DOHH2 (cell line): ENCODE data around the gene SEMA5B.

Source experiments
- H3F3A ChIP-seq: fragments of 200-600 bp; sonication (generic), shearing (Covaris generic); 2 replicates; pipeline ENCODE4 v1.6.0; 2016; ENCODE audit warnings: antibody characterized with exemption, mild to moderate bottlenecking; ENCODE audit not compliant: control insufficient read depth, insufficient read depth
- H3K27ac ChIP-seq: fragments of 200-600 bp; sonication (generic); 2 replicates; pipeline ENCODE4 v1.5.1; 2014; ENCODE audit warnings: low read depth, mild to moderate bottlenecking, low read length, moderate library complexity
- H3K27me3 ChIP-seq: fragments of 200-600 bp; sonication (generic); 2 replicates; pipeline ENCODE4 v1.6.1; 2014; ENCODE audit warnings: mild to moderate bottlenecking, low read length, mixed read lengths; ENCODE audit not compliant: control insufficient read depth
- H3K36me3 ChIP-seq: fragments of 200-600 bp; sonication (generic); 2 replicates; pipeline ENCODE4 v1.6.1; 2014; ENCODE audit warnings: mild to moderate bottlenecking, low read length, moderate library complexity, mixed read lengths; ENCODE audit not compliant: control insufficient read depth
- H3K4me1 ChIP-seq: fragments of 200-600 bp; sonication (generic); 2 replicates; pipeline ENCODE4 v1.6.1; 2014; ENCODE audit warnings: mild to moderate bottlenecking, low read length, mixed read lengths; ENCODE audit not compliant: control insufficient read depth
- H3K4me2 ChIP-seq: fragments of 200-600 bp; sonication (generic); 2 replicates; pipeline ENCODE4 v1.6.0; 2014; ENCODE audit warnings: mild to moderate bottlenecking, low read length, moderate library complexity
- H3K4me3 ChIP-seq: fragments of 200-600 bp; sonication (generic); 2 replicates; pipeline ENCODE4 v1.5.1; 2014; ENCODE audit warnings: mild to moderate bottlenecking, low read length, mixed read lengths
- H3K79me2 ChIP-seq: fragments of 200-600 bp; sonication (generic); 2 replicates; pipeline ENCODE4 v1.6.1; 2014; ENCODE audit warnings: mild to moderate bottlenecking, low read length, mixed read lengths; ENCODE audit not compliant: control insufficient read depth
- H3K9me2 ChIP-seq: fragments of 200-600 bp; sonication (generic); replicated peaks from 2 replicates; pipeline ENCODE4 v1.6.1; 2014; ENCODE audit warnings: mild to moderate bottlenecking, low read length, mixed read lengths; ENCODE audit not compliant: control insufficient read depth
- H3K9me3 ChIP-seq: fragments of 200-600 bp; sonication (generic); 2 replicates; pipeline ENCODE4 v1.6.1; 2014; ENCODE audit warnings: antibody characterized with exemption, low read length, mixed read lengths; ENCODE audit not compliant: control insufficient read depth, insufficient read depth
- H4K20me1 ChIP-seq: fragments of 200-600 bp; sonication (generic); 2 replicates; pipeline ENCODE4 v1.6.0; 2014; ENCODE audit warnings: low read depth, mild to moderate bottlenecking, antibody characterized with exemption, low read length, moderate library complexity; ENCODE audit not compliant: control insufficient read depth, insufficient read depth
- EZH2phosphoT487 ChIP-seq: fragments of 200-600 bp; sonication (generic); IDR thresholded peaks from 2 replicates; pipeline ENCODE4 v1.6.1; 2017; ENCODE audit warnings: borderline replicate concordance, mild to moderate bottlenecking, antibody characterized with exemption, low read length, moderate library complexity, mixed read lengths
- TF ChIP-seq, protein P1 (sequence below): fragments of 200-600 bp; sonication (generic); IDR thresholded peaks from one replicate; pipeline ENCODE4 v1.5.1; 2014; ENCODE audit warnings: antibody characterized with exemption, mild to moderate bottlenecking, low read depth, low read length; ENCODE audit not compliant: poor library complexity, severe bottlenecking

The SEMA5B gene

GRCh38 chr3:123054109-123054778 lies 26.7 kb upstream of the SEMA5B start:
- no peak for TF ChIP-seq EZH2phosphoT487
- Histone ChIP-seq H3K27me3 (peaks cover 15% of the 10 kb centered on the region), H3K9me2 (no peaks in the 10 kb centered on the region), H3K4me1 (no peaks in the 10 kb centered on the region), H3K27ac (no peak overlapping the region), H4K20me1 (no peaks in the 10 kb centered on the region), H3K9me3 (no peaks in the 10 kb centered on the region), H3K4me3 (no peak overlapping the region), H3K36me3 (no peaks in the 10 kb centered on the region), H3K4me2 (no peak overlapping the region), H3F3A (no peaks in the 10 kb centered on the region), H3K79me2 (no peaks in the 10 kb centered on the region)

DNA sequence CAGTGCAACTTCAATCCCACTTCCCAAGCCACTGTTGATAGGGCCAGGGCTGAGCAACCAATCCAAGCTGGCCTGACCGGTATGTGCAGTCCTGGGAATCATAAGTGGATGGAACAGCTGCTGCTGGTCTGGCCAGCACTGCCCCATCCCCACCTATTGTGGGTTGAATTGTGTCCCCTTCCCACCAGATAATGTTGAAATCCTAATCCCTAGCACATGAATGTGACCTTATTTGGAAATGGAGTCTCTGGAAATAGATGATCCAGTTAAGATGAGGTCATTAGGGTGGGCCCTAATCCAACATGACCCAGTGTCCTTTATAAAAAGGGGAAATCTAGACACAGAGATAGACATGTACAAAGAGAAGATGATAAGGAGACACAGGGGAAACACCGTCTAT lies 25.5 kb upstream of the SEMA5B start:
- H3K27ac ChIP-seq: no peak overlapping the region
- no peak overlapping the region for H3K4me2 ChIP-seq
- H3K79me2 ChIP-seq: no peaks in the 10 kb centered on the region
- no peaks in the 10 kb centered on the region for H3K4me1 ChIP-seq
- H3K9me2 ChIP-seq: no peaks in the 10 kb centered on the region
- peaks cover 23% of the 10 kb centered on the region for H3K27me3 ChIP-seq
- no peaks in the 10 kb centered on the region for H3K9me3 ChIP-seq
- no peaks in the 10 kb centered on the region for H3K36me3 ChIP-seq
- no peak overlapping the region for H3K4me3 ChIP-seq
- TF ChIP-seq, protein P1, sequence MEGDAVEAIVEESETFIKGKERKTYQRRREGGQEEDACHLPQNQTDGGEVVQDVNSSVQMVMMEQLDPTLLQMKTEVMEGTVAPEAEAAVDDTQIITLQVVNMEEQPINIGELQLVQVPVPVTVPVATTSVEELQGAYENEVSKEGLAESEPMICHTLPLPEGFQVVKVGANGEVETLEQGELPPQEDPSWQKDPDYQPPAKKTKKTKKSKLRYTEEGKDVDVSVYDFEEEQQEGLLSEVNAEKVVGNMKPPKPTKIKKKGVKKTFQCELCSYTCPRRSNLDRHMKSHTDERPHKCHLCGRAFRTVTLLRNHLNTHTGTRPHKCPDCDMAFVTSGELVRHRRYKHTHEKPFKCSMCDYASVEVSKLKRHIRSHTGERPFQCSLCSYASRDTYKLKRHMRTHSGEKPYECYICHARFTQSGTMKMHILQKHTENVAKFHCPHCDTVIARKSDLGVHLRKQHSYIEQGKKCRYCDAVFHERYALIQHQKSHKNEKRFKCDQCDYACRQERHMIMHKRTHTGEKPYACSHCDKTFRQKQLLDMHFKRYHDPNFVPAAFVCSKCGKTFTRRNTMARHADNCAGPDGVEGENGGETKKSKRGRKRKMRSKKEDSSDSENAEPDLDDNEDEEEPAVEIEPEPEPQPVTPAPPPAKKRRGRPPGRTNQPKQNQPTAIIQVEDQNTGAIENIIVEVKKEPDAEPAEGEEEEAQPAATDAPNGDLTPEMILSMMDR: no peak
- TF ChIP-seq EZH2phosphoT487: no peak
- H4K20me1 ChIP-seq: no peaks in the 10 kb centered on the region
- no peaks in the 10 kb centered on the region for H3F3A ChIP-seq

- no peaks in the 10 kb centered on the region for H3K36me3 ChIP-seq
- H3K79me2 ChIP-seq: no peaks in the 10 kb centered on the region
- no peak overlapping the region for H3K4me3 ChIP-seq
- H3K9me2 ChIP-seq: no peaks in the 10 kb centered on the region
- H3K4me1 ChIP-seq: no peaks in the 10 kb centered on the region
- H3K4me2 ChIP-seq: no peak overlapping the region
- H3K9me3 ChIP-seq: no peaks in the 10 kb centered on the region
- no peaks in the 10 kb centered on the region for H4K20me1 ChIP-seq
- no peaks in the 10 kb centered on the region for H3F3A ChIP-seq
- no peak overlapping the region for H3K27ac ChIP-seq
- TF ChIP-seq EZH2phosphoT487: no peak
- TF ChIP-seq, protein P1: no peak
- H3K27me3 ChIP-seq: peaks cover 30% of the 10 kb centered on the region
These were observed 23.1 kb upstream of the SEMA5B start for GRCh38 chr3:123050666-123051065.

DNA sequence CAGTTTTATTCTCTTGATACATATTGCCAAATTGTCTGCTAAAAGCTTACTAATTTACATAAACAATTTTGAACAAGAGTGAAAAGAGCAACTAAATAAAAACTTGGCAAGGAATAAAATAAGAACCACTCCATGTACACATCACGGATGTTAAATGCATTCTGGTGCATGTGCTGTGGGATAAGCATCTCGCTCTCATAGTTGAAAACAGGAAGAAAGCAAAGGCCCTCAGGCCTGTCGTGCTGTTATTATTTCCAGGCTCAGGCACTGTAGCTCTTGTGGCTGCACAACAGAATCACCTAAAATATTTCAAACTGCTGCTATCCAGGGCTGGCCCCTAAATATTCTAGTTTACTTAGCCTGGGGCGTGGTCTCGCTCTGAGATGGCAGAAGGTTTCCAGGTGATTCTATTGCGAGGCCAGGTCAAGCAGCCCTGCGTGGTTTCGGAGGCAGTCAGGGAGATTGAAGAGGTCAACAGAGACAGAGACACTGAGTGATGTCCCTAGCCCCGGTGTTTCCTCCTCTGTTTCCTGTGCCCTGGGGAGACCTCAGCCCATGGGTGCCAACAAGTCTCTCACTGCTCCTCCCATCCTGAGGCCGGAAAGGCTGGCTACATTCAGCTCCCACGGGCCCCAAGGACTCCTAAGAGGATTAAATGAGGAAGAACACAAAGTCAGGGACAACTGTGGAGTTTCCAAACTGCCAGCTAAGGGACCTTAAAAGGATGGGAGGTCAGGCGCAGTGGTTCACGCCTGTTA lies 21.1 kb upstream of the SEMA5B start:
- Histone ChIP-seq H3K27ac (no peak overlapping the region), H3K4me3 (no peak overlapping the region), H4K20me1 (no peaks in the 10 kb centered on the region), H3K4me1 (no peaks in the 10 kb centered on the region), H3K9me3 (no peaks in the 10 kb centered on the region), H3K27me3 (peaks cover 29% of the 10 kb centered on the region), H3K36me3 (no peaks in the 10 kb centered on the region), H3K4me2 (no peak overlapping the region), H3K9me2 (no peaks in the 10 kb centered on the region), H3F3A (no peaks in the 10 kb centered on the region), H3K79me2 (no peaks in the 10 kb centered on the region)
- TF ChIP-seq, protein P1: no peak
- TF ChIP-seq EZH2phosphoT487: no peak
